ENCODE measurements around the gene VAT1.
"Not testable (repeated sequence)": the region's sequence is repeated elsewhere in the genome, so short reads cannot be mapped to it uniquely, and the experiment has no call there.

The VAT1 gene

DNA sequence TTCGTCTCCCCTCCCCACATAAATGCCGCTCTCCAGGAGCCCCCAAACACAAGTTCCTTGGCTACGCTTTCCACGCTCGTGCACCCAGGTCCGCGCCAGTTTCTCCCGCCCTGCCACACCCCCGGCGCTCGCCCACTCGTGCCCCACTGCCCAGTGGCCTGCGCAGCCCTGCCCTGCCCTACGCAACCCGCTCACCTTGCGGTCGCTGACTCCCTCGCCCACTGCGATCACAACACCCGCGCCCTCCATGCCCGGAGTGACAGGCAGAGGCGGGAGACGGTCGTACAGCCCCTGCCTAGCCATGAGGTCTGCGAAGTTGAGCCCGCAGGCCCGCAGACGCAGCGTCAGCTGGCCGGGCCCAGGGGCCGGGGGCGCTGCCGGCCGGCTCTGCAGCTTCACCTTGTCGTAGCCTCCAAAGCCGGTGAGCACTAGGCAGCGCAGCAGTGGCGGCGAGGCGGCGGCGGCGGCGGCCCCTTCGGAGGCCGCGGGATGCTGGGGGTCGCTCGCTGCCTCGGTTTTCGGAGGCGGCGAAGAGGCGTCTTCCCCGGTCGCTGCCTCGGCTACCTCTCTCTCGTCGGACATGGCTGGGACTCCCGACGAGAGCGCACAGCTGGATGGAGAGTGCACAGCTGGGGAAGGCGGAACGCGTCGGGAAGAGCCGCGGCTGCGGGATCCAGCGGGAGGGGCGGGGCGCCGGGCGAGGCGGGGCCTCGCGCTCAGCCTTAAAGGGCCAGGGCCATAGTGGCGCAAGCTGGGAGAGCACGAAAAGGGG lies at the start of gene VAT1:
Gene VAT1, minus strand, starts transcription at position 645 of the 772 bp plus-strand sequence. Its CDS starts 63 bp downstream, at position 582.
- DNase-seq, result peak; percentile 48

DNA sequence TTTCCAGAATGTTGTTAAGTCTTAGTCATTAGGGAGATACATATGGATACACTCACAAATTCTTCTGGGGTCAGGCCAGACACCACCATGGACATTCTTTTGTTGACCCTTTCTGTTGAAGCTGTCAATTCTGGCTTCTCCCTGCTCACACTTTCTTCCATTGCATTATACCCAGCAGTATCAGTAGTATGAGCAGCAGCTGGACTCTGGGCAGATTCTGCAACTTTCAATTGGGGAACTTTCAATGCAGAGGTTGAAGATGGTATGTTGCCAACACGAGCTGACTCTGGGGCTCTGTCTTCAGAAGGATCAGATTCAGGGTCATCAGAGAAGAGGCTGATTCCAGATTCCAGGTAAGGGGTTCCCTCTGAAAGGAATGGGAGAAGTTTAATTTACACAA lies 48.7 kb upstream of the VAT1 start:
- no peak for DNase-seq

DNA sequence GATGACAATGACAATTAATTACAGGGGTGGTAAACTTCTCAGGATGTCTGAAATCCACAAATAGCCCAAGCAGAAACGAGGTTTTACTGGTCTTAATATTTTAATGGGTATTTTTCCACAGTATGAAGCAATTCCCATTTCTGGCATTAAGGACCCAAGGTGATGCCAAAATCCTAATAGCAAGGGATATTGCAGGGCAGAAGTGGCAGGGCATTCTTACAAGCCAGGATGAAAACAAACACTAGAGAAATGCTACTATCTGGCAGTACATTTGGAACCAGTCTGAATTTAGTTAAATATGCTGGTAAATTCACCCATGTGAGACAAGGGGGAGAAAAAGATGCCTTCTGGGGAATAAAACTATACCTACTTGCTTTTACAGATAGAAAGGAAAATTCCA lies 48.1 kb upstream of the VAT1 start:
- DNase-seq, result no peak

DNA sequence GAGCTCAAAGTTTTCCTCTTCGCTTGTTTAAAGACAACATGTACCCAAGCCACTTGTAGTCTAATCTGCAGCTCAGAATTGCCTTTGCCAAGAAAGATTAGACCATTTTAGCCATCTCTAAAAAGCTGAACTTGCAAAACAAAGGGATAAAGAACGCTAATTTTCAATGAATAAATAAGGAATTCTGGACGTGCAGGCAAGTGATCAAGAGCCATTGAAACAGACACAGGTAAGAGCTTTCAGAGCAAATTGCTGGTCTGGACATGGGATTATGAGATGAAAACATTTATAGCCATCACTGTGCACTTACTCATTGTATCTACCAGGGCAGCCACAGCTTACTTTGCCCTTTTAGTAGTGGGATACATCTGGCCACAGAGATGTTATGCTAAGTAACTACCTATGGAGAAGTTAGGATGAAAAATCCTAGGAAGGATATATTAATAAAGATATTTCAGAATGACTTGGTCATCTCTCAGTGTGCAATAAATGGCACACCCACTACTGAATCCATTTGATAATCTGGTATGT lies 47.2 kb upstream of the VAT1 start:
- no peak for DNase-seq

DNA sequence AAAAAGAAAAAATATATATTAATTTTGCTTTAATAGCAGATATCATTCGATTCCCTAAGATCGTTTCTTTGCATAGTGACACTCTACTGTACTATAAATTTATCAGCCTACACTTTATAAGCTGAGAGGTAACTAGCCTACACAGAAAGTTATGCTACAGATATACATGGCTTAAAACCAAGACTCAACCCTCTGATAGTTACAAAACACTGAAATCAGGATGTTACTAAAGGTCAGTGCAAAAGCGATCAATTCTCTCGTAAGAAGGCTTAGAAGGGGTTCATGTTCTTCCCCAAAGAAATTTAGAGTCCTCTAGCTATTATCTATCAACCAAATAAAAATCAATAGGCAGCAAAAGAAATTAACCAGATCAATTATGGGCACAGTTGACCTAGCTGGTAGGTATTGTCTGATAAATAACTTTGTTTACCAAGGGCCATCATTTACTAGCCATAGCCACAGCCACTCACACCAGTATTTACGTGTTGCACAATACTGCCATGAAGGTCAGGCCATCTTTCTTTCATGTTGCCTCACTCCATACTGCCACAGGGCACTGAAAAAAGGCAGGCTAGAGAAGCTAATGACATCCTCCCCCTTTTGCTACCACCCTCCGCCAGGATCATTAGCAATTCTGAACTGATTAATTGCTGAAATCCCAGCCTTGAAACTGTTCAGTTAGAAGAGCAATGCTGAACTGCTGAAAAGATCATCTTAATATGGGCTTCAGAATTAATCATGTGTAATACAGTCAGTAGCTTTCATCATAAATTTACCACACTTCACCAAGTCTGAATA lies 46.6 kb upstream of the VAT1 start:
- DNase-seq, result no peak

DNA sequence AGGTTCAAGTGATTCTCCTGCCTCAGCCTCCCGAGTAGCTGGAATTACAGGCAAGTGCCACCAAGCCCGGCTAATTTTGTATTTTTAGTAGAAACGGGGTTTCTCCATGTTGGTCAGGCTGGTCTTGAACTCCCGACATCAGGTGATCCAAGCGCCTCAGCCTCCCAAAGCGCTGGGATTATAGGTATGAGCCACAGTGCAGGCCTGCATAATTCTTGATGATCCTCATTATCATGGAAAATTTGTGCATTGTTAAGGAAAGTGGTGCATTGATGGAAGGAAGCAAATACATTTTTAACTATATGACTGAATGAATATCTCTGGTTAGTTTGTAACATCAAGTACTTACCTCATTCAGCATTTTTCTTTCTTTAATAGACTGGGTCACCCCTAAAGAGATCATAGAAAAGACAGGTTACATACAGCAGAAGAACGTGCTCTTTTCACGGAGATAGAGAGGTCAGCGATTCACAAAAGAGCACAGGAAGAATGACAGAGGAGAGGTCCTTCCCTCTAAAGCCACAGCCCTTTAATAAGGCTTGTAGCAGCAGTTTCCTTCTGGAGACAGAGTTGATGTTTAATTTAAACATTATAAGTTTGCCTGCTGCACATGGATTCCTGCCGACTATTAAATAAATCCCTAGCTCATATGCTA lies 40.9 kb upstream of the VAT1 start:
- DNase-seq, result no peak

DNA sequence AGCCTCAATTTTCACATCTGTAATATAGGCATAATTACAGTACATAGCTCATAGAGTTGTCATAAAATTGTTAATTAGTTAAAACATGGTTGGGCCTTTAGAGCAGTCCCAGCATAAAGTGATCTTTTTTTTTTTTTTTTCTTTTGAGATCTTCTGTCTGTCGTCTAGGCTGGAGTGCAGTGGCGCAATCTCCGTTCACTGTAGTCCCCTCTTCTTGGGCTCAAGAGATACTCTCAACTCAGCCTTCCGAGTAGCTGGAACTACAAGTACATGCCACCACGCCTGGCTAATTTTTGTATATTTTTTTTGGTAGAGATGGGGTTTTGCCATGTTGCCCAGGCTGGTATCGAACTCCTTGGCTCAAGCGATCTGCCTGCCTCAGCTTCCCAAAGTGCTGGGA lies 33.9 kb upstream of the VAT1 start:
- no peak for DNase-seq

DNA sequence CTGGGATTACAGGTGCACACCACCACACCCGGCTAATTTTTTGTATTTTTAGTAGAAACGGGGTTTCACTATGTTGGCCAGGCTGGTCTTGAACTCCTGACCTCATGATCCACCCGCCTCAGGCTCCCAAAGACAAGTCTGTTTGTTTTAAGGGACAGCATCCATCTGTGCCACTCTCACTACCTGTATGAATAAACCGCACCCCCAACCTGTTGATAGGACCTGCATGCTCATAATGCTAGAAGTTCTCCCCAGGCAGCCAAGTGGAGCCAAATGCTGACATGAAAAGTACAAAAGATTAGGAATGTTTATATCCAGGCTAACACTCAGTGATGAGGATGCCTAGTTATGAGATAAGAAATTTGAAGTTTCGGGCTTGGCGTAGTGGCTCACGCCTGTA lies 30.8 kb upstream of the VAT1 start:
- not testable (repeated sequence) for DNase-seq

DNA sequence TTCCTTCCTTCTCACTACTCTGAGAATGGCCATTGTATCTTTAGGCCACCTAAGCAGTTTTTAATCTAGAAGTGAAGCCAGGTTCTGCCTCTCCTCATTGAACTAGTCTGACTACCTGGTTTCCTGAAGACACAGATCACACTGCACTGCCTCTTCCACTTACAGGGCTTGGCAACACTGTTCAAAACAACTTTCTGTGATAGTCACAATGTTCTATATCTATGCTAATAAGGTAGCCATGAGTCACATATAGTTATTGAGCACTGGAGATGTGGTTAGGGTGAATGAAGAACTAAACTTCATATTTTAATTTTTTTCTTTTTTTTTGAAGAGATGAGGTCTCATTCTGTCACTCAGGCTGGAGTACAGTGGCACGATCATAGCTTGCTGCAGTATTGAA lies 29.8 kb upstream of the VAT1 start:
- DNase-seq, result no peak

DNA sequence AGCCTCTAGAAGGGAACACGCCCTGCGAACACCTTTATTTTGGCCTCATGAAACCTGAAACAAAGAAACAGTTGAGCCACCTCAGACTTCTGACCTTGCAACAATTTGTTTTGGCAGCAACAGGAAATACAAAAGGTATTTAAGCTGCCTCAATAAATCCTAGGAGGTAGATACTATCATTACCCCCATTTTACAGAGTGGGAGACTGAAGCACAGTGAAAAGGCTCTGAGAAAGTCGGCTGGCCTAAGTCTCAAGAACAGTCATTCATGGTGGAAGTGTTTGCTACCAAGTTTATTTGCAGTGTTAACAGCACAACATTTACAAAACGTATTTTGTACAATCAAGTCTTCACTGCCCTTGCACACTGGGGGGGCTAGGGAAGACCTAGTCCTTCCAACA lies 21.8 kb upstream of the VAT1 start:
- DNase-seq, result no peak

DNA sequence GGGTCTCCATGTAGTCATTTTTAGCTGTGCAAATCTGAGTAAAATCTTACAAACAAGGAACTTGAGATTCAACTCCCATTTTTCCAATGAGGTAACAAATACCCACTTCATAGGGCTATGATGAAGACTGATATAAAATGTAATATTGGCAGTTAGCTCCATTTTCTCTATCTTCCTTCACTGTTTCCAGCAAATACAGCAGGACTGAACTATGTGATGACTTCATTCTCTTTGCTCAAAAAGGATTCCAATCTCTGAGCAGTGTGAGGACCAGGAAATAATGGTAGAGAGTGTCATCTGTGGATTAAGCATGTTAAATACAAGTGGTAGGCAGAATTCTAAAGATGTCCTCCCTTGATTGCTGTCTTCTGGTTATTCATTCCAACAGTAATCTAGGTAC lies 21.1 kb upstream of the VAT1 start:
- DNase-seq, result no peak

DNA sequence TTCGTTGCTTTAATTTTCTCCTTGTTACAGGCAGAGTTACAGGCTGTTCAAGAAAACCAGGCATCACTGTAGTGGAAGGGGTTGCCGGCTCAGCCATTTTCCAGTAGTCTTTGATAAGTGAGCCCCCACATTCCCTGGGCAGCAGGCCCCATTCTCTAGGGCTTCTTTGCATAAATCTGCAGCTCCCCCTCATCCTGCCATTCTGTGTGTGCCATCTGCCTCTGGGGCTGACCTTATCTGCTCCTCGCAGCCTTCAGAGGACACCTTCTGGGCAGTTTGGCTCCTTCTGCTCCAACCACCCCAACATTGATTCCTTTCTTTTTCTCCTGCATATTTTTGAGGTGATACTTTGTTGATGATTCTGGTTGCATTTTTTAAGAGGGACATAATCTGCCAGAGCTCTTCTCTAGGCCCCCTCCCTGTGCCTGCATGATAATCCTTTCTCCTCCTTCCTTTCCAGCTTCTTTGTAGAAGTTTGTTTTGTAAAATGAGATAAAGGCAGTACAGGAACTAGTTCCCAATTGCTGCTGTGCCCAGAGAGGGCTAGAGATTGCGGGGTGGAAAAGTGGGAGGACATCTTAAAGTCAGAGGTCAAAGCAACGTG lies 19.9 kb upstream of the VAT1 start:
- DNase-seq, result no peak

DNA sequence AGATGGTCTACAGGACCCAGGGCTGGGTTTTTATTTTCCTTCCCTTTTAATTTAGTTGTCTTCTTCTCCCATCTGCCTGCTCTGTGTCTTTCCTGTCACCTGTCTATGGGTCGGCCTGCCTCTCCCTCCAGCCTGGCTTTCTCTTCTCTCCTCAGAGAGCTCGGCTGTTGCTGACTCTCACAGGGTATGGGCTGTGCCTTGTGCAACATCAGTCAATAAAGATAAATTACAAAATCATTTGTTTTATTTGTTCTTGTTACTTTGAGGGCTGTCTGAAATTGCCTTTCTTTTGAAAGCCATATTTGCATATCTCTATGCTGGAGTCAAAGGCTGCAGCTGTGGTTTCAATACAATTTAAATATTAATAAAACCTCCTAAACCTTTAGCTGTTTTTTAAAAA lies 18.5 kb upstream of the VAT1 start:
- DNase-seq, result no peak

DNA sequence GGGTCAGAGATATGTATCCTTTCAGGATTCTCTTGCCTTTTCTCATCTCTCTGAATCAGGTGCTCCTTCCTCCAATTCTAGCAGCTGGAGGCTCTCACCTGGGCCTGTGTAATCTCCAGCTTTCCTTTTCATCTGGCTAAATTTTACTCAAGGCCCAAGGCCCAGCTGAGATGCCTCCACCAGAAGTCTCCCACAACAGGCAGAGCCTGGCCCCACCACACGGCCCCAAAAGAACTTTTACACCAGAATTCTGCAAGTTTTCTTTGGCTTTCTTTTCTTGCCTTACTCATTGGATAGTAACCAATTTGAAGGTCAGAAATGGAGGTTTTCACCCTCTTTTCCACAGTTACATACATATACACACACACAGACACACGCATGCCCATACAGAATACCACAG lies 17.5 kb upstream of the VAT1 start:
- no peak for DNase-seq

DNA sequence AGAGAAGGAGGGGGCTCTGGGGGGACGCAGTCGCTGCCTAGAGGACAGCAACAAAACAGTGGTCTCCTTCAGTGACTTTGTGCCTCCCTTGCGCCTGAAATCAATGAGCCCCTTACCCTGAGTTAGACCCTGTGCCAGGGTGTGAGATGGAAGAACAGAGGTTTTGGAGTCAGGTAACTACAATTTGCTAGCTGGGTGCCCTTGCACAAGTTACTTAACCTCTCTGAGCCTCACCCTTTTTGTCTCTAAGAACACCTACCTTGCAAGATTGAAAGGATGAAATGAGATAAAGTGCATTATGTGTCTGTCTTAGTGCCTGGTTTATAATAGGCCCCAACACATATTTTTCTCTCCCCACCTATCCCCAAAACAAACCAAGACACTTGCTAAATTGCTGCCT lies 12.7 kb upstream of the VAT1 start:
- no peak for DNase-seq

DNA sequence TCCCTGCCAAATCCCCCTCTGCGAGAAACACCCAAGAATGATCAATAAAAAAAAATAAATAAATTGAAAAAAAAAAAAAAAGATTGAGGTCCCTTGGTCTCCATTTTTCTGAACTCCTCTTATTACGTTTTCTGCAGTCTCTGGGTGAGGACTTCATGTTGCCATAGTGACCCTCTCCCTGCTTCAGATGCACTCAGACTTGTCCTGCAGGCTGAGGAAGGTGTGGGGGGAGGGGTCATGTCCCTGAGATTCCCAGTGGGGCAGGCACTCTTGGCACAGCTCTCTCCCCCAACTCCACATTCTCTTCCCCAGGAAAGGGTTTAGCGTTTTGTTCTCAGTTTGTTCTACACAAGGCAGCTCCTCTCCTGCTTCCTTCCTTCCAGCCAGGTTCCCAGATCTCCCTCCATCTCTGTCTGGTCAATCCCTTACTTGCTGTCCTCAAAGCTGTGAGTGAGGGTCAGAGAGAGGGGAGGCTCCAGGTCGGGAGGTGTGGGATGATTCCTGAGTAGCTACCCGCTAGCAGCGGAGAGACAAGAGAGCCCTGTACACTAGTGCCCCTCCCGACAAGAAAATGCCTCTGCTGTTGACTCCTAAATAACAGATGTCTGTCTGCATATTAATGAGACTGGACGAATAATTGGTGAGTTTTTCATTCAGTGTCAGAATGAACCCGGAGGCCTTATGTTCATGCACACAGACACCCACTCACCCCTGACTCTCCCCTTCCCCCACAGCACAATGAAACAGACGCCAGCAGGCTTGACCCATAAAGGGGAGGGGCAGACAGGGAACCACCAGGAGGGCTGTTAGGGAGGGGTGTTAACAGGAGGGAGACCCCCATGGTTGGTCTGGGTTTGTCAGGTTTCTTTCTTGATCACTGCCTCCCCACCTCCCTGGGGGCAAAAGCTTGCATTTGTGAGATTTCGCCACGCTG lies 12.0 kb upstream of the VAT1 start:
- DNase-seq, result no peak

DNA sequence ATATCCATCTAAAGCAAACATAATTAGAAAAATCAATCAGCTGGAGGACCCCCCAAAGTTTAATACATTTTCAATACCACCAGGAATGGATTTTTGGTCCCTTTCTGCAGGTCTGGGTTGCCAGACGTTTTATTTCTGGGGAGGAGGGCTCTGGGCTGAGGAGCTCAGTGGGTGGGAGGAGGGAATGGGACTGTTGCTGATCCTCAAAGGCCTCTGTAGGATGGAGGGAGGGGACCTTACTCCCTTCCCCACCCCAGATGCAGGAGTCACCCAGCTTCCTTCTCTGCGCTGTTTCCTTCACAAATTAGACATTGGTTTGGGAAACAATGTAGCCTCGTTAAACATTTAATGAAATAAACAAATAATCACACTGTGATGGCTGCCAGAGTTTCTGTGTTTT lies 9.5 kb upstream of the VAT1 start:
- no peak for DNase-seq

DNA sequence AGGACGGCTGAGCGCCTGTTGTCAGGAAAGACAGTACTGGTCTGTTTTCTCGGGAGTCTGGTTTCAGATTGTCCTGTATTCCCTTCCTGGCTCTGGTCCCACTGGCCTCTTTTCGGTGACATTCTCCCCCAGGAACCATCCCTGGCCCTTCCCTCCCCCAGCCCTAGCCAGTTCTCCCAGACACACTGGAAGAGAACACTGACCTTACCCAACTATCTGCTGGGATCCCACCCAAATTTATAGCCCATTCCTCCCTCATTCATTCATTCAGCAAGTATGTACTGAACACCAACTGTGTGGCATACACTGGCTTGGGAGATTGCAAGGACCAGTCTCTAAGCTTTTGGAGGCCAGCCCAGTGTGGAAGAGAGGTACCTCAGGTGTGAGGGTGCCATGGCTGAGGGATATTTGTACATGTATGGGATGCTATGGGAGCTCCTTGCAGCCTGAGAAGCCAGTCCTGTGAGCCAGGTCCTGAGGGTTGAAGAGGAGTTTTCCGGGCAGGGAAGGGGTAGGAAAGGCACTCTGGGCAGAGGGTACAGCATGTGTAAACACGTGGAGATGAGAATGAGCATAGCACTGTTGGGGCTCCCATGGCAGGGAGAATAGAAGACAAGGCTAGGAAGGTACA lies 8.1 kb upstream of the VAT1 start:
- no peak for DNase-seq

DNA sequence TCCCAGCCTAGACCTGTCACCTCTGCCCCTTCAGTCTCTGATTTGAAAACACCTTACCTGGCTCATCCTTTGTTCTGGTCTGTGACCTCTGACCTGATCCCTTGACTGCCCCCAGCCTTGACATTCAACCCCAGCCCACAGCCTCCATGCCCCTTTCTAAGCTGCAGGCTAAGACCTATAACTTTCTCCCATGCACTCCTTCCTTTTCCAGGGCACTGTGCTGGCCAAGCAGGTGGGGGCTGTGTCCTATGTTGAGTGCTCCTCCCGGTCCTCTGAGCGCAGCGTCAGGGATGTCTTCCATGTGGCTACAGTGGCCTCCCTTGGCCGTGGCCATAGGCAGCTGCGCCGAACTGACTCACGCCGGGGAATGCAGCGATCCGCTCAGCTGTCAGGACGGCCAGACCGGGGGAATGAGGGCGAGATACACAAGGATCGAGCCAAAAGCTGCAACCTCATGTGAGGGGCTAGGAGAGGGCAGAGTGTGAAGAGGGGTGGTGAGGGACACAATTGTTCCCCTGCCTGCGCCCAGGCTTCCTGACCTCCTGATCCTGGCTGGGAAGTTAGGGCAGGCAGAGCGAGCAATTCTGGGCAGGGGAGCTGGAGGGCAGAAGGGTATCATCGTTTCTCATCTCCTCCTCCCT lies 6.2 kb upstream of the VAT1 start:
- no peak for DNase-seq

DNA sequence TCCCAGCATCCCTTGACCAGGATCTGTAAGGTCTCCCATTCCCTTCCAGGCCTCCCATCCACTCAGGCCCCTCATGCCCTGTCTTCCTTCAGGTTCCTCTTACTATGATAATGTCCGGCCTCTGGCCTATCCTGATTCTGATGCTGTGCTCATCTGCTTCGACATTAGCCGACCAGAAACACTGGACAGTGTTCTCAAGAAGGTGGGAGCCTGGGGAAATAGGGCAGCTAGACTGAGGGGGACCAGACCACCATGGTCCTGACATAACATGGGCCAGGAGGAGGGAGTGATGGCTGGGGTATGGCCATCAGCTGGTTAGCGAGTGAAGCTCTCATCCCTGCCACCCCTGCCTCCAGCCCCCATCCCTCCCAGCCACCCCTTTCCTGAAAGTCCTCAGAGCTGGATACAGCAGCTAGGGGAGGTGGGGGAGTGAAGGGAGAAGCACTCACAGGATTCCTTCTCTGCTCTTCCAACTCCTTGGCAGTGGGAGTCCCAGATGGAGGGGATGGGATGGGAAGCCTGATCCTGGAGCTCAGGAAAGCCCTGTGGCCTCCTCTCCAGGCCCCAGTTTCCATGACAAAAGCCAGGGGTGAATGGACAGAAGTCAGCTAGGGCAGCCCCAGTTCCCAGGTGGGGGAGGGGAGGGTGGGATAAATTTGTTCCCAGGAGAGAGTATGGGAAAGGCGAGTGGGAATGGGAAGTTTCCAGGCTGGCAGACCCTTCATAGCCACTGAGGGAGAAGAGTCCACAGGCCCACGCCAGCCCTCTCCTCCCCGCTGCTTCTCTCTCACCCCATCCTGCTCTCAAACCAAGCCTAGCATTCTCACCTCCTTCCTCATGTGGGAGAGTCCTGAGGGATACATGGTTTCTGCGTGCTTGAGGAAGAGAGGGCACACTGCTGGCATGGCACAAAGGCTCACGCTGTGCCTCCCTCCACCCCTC lies 5.2 kb upstream of the VAT1 start:
- DNase-seq, result no peak

All from activated T-cell treated with anti-CD3 and anti-CD28 coated beads for 4 hours (primary cell).